ENCODE results near the gene GCN1. TPM values are rescaled to one million over a fixed set of nuclear protein-coding genes. Genes with fewer than 3 reads are reported as not detected.

The GCN1 gene
- total RNA-seq, 1 experiment from 2014 or later: 254 TPM

DNA sequence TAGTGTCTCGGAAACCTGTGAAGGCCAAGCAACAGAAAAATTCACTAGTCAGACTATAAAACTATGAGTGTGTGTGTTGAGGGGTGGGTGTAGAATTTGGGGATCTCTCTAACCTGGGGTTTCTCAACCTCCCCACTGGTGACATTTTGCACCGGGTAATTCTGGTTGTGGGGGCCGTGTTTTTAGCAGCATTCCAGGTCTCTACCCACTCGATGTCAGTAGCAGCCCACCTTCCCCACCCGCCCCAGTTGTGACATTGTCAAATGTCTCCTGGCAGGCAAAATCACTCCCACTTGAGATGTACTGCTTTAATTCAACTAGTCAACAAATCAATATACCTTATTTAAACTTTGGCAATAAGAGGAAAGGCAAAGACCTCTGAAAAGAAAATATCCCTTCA is 4.1 kb downstream of the GCN1 start:
- Histone ChIP-seq H3K4me3 (ENCODE audit: low read length) (no peak overlapping the region), H3K9ac (ENCODE audit: low read length) (no peak overlapping the region), H3K9me2 (replicated peaks; ENCODE audit: low read length) (no peaks in the 10 kb centered on the region), H3K27ac (ENCODE audit: low read length) (no peak overlapping the region), H3K27me3 (ENCODE audit: low read length) (no peaks in the 10 kb centered on the region), H3K9me3 (ENCODE audit: low read length) (no peaks in the 10 kb centered on the region), H2AFZ (ENCODE audit: low read length) (no peak overlapping the region), H3K79me2 (ENCODE audit: low read length) (peaks cover 91% of the 10 kb centered on the region), H3F3A (ENCODE audit: low read length, unreplicated experiment) (peaks cover 4% of the 10 kb centered on the region), H3K36me3 (ENCODE audit: low read depth, low read length) (peaks cover 56% of the 10 kb centered on the region), H3K4me2 (ENCODE audit: low read length) (no peak overlapping the region), H4K20me1 (ENCODE audit: low read length) (peaks cover 44% of the 10 kb centered on the region), H3K4me1 (ENCODE audit: insufficient read depth, low read length) (peaks cover 21% of the 10 kb centered on the region)
- ATAC-seq (no peak), DNase-seq (no peak)
- ChIA-PET CTCF (no interaction called here), POLR2A (ENCODE audit: unreplicated experiment) (interaction anchor here (0.9 kb wide), 1 partner anchor 11 kb away, joined by 5 read pairs; the partner anchor contains the start of gene RPLP0)
- no peak for TF ChIP-seq EZH2phosphoT487 (IDR thresholded peaks at IDR 0.05; ENCODE audit: borderline replicate concordance, low read length)
- no peak for TF ChIP-seq EZH2 (IDR thresholded peaks at IDR 0.05; ENCODE audit: low read length, unreplicated experiment)
- TF ChIP-seq, protein P1, sequence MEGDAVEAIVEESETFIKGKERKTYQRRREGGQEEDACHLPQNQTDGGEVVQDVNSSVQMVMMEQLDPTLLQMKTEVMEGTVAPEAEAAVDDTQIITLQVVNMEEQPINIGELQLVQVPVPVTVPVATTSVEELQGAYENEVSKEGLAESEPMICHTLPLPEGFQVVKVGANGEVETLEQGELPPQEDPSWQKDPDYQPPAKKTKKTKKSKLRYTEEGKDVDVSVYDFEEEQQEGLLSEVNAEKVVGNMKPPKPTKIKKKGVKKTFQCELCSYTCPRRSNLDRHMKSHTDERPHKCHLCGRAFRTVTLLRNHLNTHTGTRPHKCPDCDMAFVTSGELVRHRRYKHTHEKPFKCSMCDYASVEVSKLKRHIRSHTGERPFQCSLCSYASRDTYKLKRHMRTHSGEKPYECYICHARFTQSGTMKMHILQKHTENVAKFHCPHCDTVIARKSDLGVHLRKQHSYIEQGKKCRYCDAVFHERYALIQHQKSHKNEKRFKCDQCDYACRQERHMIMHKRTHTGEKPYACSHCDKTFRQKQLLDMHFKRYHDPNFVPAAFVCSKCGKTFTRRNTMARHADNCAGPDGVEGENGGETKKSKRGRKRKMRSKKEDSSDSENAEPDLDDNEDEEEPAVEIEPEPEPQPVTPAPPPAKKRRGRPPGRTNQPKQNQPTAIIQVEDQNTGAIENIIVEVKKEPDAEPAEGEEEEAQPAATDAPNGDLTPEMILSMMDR (conservative IDR thresholded peaks at IDR 0.05; ENCODE audit: low read depth, low read length): no peak
- intact Hi-C loops (cut with micrococcal nuclease): no loop called here
- BruUV-seq (replicated peaks): no TSS peak

DNA sequence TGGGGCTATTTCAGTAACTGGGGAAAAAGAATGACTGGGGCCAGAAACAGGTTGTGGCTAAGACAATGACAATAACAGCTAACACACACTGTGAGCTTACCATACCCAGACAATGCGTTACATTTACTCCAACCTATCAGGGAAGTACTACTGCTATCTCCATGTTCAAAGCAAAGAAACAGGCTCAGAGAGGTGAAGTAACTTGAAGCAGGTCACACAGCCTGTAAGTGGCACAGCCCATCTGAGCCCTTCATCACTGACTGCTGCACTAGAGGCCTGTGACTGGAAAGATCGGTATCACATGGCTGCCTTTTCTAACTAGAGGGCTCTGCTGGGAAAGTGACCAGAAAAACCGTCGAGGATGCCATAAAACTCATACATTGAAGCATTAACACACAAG is 7.9 kb downstream of the GCN1 start:
- Histone ChIP-seq H3K36me3 (ENCODE audit: low read depth, low read length) (peaks cover 76% of the 10 kb centered on the region), H3F3A (ENCODE audit: low read length, unreplicated experiment) (peaks cover 7% of the 10 kb centered on the region), H3K9me3 (ENCODE audit: low read length) (no peaks in the 10 kb centered on the region), H3K9me2 (replicated peaks; ENCODE audit: low read length) (no peaks in the 10 kb centered on the region), H3K9ac (ENCODE audit: low read length) (no peak overlapping the region), H3K4me1 (ENCODE audit: insufficient read depth, low read length) (peaks cover 30% of the 10 kb centered on the region), H3K4me2 (ENCODE audit: low read length) (no peak overlapping the region), H3K4me3 (ENCODE audit: low read length) (no peak overlapping the region), H2AFZ (ENCODE audit: low read length) (no peak overlapping the region), H4K20me1 (ENCODE audit: low read length) (peaks cover 53% of the 10 kb centered on the region), H3K27me3 (ENCODE audit: low read length) (no peaks in the 10 kb centered on the region), H3K79me2 (ENCODE audit: low read length) (peaks cover 89% of the 10 kb centered on the region), H3K27ac (ENCODE audit: low read length) (no peak overlapping the region)
- intact Hi-C loops (cut with micrococcal nuclease): no loop called here
- POLR2A ChIA-PET (ENCODE audit: unreplicated experiment): no interaction called here
- no peak for DNase-seq
- TF ChIP-seq EZH2phosphoT487 (IDR thresholded peaks at IDR 0.05; ENCODE audit: borderline replicate concordance, low read length): no peak
- TF ChIP-seq EZH2 (IDR thresholded peaks at IDR 0.05; ENCODE audit: low read length, unreplicated experiment): no peak
- TF ChIP-seq, protein P1 (conservative IDR thresholded peaks at IDR 0.05; ENCODE audit: low read depth, low read length): no peak
- ATAC-seq: no peak
- CTCF ChIA-PET: no interaction called here
- BruUV-seq (replicated peaks): no TSS peak

DNA sequence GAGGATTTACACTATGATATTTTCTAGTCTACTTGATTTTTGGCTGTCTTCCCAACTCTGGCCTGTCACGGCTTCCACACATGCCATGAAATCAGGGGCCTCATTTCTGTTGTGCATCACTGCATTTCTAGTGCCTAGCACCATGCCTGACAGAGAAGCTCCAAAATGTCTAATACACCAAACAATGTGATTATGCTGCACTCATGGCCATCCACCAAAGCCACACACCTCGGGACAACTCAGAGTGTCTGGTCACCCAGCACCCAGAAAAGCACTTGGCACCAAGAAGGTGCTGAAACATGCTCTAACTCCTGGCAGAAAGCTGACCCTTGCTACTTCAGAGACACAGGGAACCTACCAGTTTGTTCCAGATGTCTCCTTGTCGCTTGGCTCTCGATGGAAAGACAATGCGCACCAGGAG is 11.3 kb downstream of the GCN1 start:
- ATAC-seq (no peak), DNase-seq (no peak)
- intact Hi-C loops (cut with micrococcal nuclease): no loop called here
- Histone ChIP-seq H3K9ac (ENCODE audit: low read length) (no peak overlapping the region), H3K27me3 (ENCODE audit: low read length) (no peaks in the 10 kb centered on the region), H3K27ac (ENCODE audit: low read length) (peak overlapping the region; percentile 72), H3K36me3 (ENCODE audit: low read depth, low read length) (peaks cover 68% of the 10 kb centered on the region), H4K20me1 (ENCODE audit: low read length) (peaks cover 42% of the 10 kb centered on the region), H3K4me3 (ENCODE audit: low read length) (no peak overlapping the region), H3K4me2 (ENCODE audit: low read length) (no peak overlapping the region), H3K9me3 (ENCODE audit: low read length) (no peaks in the 10 kb centered on the region), H3K4me1 (ENCODE audit: insufficient read depth, low read length) (peaks cover 24% of the 10 kb centered on the region), H3K9me2 (replicated peaks; ENCODE audit: low read length) (no peaks in the 10 kb centered on the region), H2AFZ (ENCODE audit: low read length) (no peak overlapping the region), H3F3A (ENCODE audit: low read length, unreplicated experiment) (peaks cover 7% of the 10 kb centered on the region), H3K79me2 (ENCODE audit: low read length) (peaks cover 87% of the 10 kb centered on the region)
- POLR2A ChIA-PET (ENCODE audit: unreplicated experiment): no interaction called here
- TF ChIP-seq EZH2 (IDR thresholded peaks at IDR 0.05; ENCODE audit: low read length, unreplicated experiment): no peak
- TF ChIP-seq, protein P1 (conservative IDR thresholded peaks at IDR 0.05; ENCODE audit: low read depth, low read length): no peak
- no peak for TF ChIP-seq EZH2phosphoT487 (IDR thresholded peaks at IDR 0.05; ENCODE audit: borderline replicate concordance, low read length)
- CTCF ChIA-PET: interaction anchor here (1.4 kb wide), 1 partner anchor 18 kb away, joined by 5 read pairs; the partner anchor contains the start of gene RPLP0
- BruUV-seq (replicated peaks): no TSS peak

Data from PC-3 (cell line).